Measurements from ENCODE around the gene YPEL3.
"Not testable (repeated sequence)": the region's sequence is repeated elsewhere in the genome, so short reads cannot be mapped to it uniquely, and the experiment has no call there.

The YPEL3 gene

GRCh38 chr16:30120340-30121105, 24.5 kb upstream of the YPEL3 start:
- DNase-seq: peak in 1 of 10 donors; percentile 5
- intact Hi-C loops (cut with DNase I): no loop called here

- peak in 1 of 10 donors; percentile 43 for DNase-seq
- intact Hi-C loops (cut with DNase I): no loop called here
Observed at GRCh38 chr16:30119428-30119827, 23.4 kb upstream of the YPEL3 start.

GRCh38 chr16:30117768-30118167, 21.8 kb upstream of the YPEL3 start:
- peak in 1 of 10 donors; percentile 25 for DNase-seq
- intact Hi-C loops (cut with DNase I): no loop called here

DNA sequence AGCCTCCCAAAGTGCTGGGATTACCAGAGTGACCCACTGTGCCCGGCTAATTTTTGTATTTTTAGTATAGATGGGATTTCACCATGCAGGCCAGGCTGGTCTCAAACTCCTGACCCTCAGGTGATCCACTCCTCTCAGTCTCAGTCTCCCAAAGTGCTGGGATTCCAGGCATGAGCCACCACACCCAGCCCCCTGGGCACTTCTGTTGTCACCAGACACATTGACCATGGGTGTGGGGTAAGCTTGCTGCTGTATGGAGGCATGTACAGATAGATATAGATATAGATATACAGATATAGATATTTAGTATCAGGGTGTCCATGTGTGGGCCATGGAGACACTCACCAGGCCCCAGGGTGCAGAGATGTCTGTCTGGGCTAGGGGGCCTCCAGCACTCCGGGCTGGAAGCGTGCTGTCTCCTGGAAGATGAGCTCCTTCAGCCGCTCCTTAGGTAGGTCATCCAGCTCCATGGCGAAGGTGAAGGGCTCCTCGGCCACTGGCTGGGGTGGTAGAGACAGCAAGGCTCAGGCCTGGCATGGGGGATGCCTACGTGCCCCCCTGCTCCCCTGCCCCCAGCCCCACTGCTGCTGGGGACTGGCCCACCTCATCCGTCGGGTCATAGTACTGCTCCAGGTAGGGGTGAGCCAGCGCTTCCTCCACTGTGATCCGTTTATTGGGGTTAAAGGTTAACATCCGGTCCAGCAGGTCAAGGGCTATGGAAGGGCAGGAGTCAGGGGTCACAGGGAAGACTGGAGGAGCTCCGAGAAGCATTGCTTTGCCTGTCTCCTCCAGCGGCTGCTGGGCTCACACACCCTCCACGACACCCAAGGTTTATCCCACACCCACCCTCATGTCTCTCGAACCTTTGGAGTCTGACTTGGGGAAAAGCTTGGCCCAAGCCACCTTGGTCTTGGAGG, 20.5 kb upstream of the YPEL3 start:
- DNase-seq: peak in 1 of 10 donors; percentile 59
- intact Hi-C loops (cut with DNase I): no loop called here

GRCh38 chr16:30115238-30115637, 19.2 kb upstream of the YPEL3 start:
- intact Hi-C loops (cut with DNase I): loop anchor here (1.0 kb wide), 1 partner anchor 36 kb away; no protein-coding TSS in a partner anchor
- DNase-seq: peak in 1 of 10 donors; percentile 43

DNA sequence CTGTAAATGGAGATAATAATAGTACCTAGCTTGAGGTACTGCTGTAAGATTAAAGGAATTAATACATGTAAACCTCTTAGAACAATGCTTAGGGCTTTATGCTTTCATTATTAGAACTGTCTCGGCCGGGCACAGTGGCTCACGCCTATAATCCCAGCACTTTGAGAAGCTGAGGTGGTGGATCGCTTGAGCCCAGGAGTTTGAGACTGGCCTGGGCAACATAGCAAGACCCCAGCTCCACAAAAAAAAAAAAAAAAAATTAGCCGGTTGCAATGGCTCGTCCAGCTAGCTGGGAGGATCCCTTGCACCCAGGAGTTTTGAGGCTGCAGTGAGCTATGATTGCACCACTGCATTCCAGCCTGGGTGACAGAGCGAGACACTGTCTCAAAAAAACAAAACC, 18.8 kb upstream of the YPEL3 start:
- intact Hi-C loops (cut with DNase I): loop anchor here (1.0 kb wide), 1 partner anchor 36 kb away; no protein-coding TSS in a partner anchor
- not testable (repeated sequence) for DNase-seq

- DNase-seq: peak in 1 of 10 donors; percentile 67
- intact Hi-C loops (cut with DNase I): no loop called here
Observed at GRCh38 chr16:30114411-30114810, 18.4 kb upstream of the YPEL3 start.

DNA sequence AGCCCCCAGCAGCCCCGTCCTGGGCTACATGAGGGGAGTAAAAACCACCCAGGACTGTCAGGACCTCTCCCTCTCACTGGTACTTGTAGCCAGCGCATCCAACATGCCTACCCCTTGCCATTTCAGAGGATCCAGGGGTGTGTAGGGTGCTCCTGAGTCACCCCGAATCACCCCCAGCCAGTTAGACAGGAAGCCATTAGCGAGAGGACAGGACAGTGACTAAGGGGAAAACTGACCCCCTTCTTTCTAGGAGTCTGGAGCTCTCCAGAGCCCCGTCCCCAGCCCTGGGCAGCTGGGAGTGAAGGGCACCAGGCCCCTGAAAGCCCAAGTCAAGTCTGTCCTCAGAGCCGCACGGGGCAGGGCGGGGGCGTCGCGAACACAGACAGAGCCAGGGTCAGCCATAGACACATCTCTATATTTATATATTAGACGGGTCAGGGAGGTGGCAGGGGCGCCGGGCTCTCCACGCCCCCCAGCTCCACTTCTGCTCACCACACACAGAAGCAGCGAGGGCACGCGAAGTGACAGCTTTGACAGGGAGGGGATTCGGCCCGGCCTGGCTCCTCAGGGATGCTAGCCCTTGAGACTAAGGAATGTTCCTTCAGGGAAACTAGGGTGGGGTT, 17.8 kb upstream of the YPEL3 start:
- intact Hi-C loops (cut with DNase I): no loop called here
- DNase-seq: peak in 1 of 10 donors; percentile 47

- intact Hi-C loops (cut with DNase I): no loop called here
- DNase-seq: peak in 1 of 10 donors; percentile 63
Observed at GRCh38 chr16:30113031-30113710, 17.2 kb upstream of the YPEL3 start, which contains the start of gene GDPD3. TSS of gene GDPD3 (minus strand) at chr16:30113537. CDS start at chr16:30113478, 59 bp downstream.

DNA sequence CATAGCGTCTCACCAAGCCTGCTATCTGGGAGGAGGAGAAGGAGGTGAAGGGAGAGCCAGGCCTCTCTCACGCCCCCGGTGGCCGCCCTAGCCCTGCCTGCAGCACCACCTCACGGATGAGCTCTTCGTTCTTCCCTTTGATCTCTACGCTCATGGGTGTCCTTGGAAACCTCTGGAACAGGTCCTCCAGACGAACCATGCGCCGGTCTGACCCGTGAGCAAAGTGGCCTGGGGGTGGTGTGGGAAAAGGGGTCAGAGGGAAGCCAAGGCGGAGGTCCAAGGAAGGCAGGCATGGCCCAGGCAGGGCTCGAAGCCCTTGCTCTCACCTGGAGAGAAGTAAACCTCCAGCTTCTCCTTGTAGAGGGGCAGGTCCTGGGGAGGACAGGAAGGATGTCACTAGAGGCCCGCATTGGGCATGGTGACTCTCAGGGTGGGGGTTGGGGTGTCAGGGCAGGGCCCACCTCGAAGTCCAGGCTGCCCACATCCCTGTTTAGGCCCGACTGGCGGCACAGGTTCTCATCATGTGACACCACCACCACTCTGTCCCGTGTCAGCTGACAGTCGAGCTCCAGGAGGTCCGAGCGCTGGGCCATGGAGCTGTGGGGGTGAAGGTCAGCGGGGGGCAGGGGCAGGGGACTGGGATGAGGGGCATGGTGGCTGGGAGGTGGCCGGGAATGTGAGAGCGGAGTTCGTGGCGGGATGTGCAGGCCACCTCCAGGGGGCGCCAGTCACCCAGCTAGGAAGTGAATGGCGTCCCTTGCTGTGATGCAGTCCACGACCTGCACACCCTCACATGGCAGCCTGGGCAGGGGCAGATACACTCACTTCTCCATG, 16.4 kb upstream of the YPEL3 start:
- intact Hi-C loops (cut with DNase I): no loop called here

GRCh38 chr16:30110661-30111060, 14.6 kb upstream of the YPEL3 start:
- intact Hi-C loops (cut with DNase I): no loop called here
- peak in 1 of 10 donors; percentile 5 for DNase-seq

More for the DNA sequence above, 16.4 kb upstream of the YPEL3 start:
- peak in 6 of 10 donors; percentile 53 to 93 (median 58) for DNase-seq

DNA sequence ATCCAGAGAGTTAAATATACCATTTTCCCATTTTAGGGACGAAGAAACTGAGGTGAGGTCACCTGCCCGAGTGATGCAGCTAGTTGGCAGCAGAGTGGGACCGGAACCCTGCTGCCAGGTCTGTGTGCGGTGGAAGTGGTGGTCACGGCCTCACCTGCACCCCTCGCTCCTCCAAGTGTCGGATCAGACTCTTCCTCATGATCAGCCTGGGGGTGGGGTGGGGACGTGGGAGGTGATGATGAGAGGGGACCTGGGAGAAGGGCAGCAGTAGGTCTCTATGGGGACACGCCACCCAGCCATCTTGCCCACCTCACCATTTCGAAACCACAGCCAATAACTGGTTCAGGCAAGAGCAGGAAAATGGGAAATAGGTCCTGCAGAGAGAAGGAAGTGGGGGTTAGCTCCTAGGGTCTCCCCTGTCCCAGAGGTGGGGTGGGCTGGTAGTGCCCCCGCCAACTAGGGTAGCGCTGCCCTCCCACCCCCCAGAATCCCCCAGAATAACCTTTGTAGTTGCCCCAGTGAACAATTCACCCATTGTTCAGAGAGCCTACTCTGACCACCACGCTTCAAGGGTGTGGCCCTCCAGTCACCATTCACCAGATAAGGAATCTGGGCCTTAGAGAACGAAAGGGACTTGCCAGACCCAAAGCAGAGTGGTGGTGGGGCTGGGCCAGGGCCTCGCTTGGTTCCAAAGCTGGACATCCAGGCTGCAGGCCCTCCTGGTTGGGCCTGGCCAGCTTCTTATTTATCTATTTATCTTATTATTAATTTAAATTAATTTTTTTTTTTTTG, 12.2 kb upstream of the YPEL3 start:
- DNase-seq: peak in 1 of 10 donors; percentile 29
- intact Hi-C loops (cut with DNase I): no loop called here

DNA sequence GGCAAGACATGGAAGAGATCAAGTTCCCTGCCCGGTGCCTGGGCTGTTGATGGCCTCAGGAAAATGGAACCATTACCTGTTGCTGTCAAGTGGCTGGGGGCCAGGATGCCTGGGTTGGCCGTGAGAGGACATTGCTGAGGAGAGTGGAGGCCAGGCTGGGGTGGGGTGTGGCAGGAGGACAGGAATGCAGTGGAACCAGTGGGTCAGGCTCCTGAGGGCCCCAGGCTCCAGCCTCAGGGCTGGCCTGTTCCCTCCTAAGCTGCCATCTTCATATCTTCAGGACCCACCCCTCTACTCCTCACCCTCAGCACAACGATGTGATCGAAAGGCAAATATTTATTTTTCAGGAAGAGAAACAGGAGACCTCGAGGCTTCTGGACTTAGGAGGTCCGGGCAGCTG, 8.5 kb upstream of the YPEL3 start:
- DNase-seq: peak in 2 of 10 donors; percentile 59 to 70
- intact Hi-C loops (cut with DNase I): no loop called here

DNA sequence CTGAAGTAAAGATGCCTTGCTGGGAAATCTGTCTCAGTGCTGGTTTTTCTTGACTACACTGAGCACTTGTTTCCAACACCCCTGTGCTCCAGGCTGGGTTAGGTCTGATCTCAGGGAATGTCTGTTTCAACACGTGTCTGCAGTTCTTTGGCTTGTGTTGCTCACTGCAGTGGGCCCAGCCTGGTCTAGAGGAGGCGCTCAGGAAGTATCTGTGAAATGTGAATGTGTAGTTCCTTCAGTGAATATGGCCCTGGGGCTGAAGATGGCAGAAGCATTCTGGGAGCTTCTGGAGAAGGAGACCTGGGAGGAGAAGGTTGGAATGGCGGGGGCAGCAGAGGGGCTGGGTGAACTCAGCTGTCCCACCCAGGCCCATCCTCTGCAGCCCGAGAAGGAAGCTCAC, 8.1 kb upstream of the YPEL3 start:
- intact Hi-C loops (cut with DNase I): no loop called here
- DNase-seq: no peak

- peak in 1 of 10 donors; percentile 49 for DNase-seq
- intact Hi-C loops (cut with DNase I): loop anchor here (1.0 to 10.0 kb wide), 2 partner anchors 25 to 428 kb away; partner anchors contain the start of gene ZNF768
Observed at GRCh38 chr16:30096862-30097563, 1.0 kb upstream of the YPEL3 start.

DNA sequence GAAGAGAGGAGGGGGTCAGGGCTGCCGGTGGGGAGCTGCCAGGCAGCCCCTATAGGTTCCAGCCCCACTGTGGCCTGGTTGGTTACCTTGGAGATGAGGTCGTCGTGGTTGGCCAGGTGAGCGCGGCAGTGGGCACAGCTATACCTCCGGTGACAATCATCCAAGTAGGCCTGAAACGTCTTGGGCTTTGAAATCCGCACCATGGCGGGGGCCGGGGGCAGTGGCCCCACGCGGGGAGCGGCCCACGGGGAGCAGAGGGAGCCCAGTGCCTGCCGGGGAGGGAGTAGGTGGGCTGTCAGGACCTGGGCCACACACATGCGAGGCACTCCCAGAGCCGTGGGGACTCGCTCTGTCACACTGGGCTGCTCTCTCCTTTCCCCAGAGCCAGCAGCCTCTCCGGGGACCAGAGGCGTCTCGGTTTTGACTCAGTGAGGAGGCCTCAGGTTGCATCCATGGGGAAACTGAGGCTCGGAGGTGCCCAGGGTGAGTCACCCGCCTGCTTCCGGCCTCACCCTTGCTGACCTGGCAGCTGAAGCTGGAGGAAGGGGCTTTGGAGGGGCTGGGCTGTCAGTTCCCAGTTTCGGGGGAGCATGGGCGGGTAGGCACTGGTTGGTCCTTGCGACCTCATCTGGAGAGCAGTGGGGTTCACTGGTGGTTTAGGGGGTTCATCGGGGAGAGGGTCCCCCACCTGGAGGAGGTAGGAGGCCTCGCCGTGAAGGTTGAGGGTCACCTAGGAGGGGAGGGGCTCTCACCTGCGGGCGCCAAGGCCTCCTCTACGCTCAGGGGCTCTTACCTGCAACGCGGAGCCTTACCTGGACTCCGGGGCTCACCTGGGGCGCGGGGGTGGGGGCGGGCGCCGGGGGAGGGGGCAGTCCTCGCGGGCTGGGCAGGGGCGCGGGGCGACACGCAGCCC, 591 bp downstream of the YPEL3 start:
- intact Hi-C loops (cut with DNase I): loop anchor here (1.0 to 10.0 kb wide), 2 partner anchors 27 to 429 kb away; partner anchors contain the start of gene ZNF768
- peak in 5 of 10 donors; percentile 25 to 86 (median 67) for DNase-seq

Measured in posterior cingulate gyrus (tissue), 11 donors.